PC-9 (cell line): ENCODE data around the gene BRD4. TPM values are rescaled to one million over a fixed set of nuclear protein-coding genes. Genes with fewer than 3 reads are reported as not detected.
A peak's percentile ranks its signal among the peaks of the same experiment; 100 is the strongest.

Experiments used
- BruUV-seq: library from RNA; stranded (reverse); fragments of 400-500 nt; replicated peaks from 2 replicates; lab custom pipeline; 2021; lab: Mats Ljungman, UMichigan
- CTCF ChIA-PET: fragments of 300-600 bp; sonication (Branson Sonifier 250); formaldehyde crosslinking; loops from one replicate; lab custom pipeline; 2022; ENCODE audit warnings: antibody characterized with exemption; lab: Charles Lee
- POLR2A ChIA-PET: fragments of 300-600 bp; sonication (Branson Sonifier 250); formaldehyde crosslinking; loops from one replicate; lab custom pipeline; 2022; ENCODE audit warnings: antibody characterized with exemption; ENCODE audit not compliant: unreplicated experiment; lab: Charles Lee
- DNase-seq, 2 experiments: peaks; one replicate each; pipeline versions ENCODE4 v3.0.0 to v3.0.0-alpha.2; 2015 to 2022; ENCODE audit warnings: mixed read lengths in 1 of 2
- H2AFZ ChIP-seq: fragments of 200-600 bp; sonication (generic); 2 replicates; pipeline ENCODE4 v1.8.1; 2017; ENCODE audit warnings: antibody characterized with exemption
- H3F3A ChIP-seq: fragments of 200-600 bp; sonication (generic); 2 replicates; pipeline ENCODE4 v1.8.1; 2017; ENCODE audit warnings: antibody characterized with exemption, mild to moderate bottlenecking, low read depth; ENCODE audit not compliant: insufficient read depth
- H3K27ac ChIP-seq: fragments of 200-600 bp; sonication (generic); 2 replicates; pipeline ENCODE4 v1.6.1; 2016; ENCODE audit warnings: mixed run types
- H3K27me3 ChIP-seq: fragments of 200-600 bp; sonication (generic); 2 replicates; pipeline ENCODE4 v1.6.1; 2016; ENCODE audit warnings: low read depth, mixed run types; ENCODE audit not compliant: insufficient read depth
- H3K36me3 ChIP-seq: fragments of 200-600 bp; sonication (generic); 2 replicates; pipeline ENCODE4 v1.6.1; 2016; ENCODE audit warnings: low read depth, mixed run types
- H3K4me1 ChIP-seq: fragments of 200-600 bp; sonication (generic); replicated peaks from 2 replicates; pipeline ENCODE4 v1.6.1; 2016; ENCODE audit warnings: mixed run types; ENCODE audit not compliant: insufficient read depth
- H3K4me2 ChIP-seq: fragments of 200-600 bp; sonication (generic); 2 replicates; pipeline ENCODE4 v1.6.1; 2017; ENCODE audit warnings: mixed run types
- H3K4me3 ChIP-seq: fragments of 200-600 bp; sonication (generic); 2 replicates; pipeline ENCODE4 v1.6.1; 2016; ENCODE audit warnings: mixed run types
- H3K79me2 ChIP-seq: fragments of 200-600 bp; sonication (generic); 2 replicates; pipeline ENCODE4 v1.6.1; 2017; ENCODE audit warnings: low read depth, mixed run types
- H3K9me2 ChIP-seq: fragments of 200-600 bp; sonication (generic); 2 replicates; pipeline ENCODE4 v1.8.1; 2017; ENCODE audit warnings: mild to moderate bottlenecking; ENCODE audit not compliant: insufficient read depth
- H3K9me3 ChIP-seq: fragments of 200-600 bp; sonication (generic); 2 replicates; pipeline ENCODE4 v1.8.1; 2016; ENCODE audit warnings: low read depth; ENCODE audit not compliant: insufficient read depth
- H4K20me1 ChIP-seq: fragments of 200-600 bp; sonication (generic); 2 replicates; pipeline ENCODE4 v1.8.1; 2017; ENCODE audit not compliant: insufficient read depth
- EZH2 ChIP-seq: fragments of 200-600 bp; sonication (generic); IDR thresholded peaks from 2 replicates; pipeline ENCODE4 v1.8.0; 2017; ENCODE audit warnings: antibody characterized with exemption, low read depth
- intact Hi-C: fragments of 100-400 bp; cut with micrococcal nuclease; formaldehyde crosslinking; loops from one replicate; pipeline ENCODE4 v1.10.0; 2022; ENCODE audit not compliant: unreplicated experiment
- total RNA-seq: library from RNA; stranded (reverse); gene quantifications from 2 replicates; pipeline ENCODE4 v1.2.3, GENCODE V29; 2021
- TF ChIP-seq, protein P1 (sequence below): fragments of 200-600 bp; sonication (generic); conservative IDR thresholded peaks from 2 replicates; pipeline ENCODE4 v1.6.1; 2017; ENCODE audit warnings: mixed run types, antibody characterized with exemption, mild to moderate bottlenecking, moderate library complexity

Gene BRD4
- total RNA-seq, 1 experiment from 2014 or later = 138 TPM

- H3K4me3 ChIP-seq = no peak overlapping the region
- no peak for TF ChIP-seq EZH2
- TF ChIP-seq, protein P1, sequence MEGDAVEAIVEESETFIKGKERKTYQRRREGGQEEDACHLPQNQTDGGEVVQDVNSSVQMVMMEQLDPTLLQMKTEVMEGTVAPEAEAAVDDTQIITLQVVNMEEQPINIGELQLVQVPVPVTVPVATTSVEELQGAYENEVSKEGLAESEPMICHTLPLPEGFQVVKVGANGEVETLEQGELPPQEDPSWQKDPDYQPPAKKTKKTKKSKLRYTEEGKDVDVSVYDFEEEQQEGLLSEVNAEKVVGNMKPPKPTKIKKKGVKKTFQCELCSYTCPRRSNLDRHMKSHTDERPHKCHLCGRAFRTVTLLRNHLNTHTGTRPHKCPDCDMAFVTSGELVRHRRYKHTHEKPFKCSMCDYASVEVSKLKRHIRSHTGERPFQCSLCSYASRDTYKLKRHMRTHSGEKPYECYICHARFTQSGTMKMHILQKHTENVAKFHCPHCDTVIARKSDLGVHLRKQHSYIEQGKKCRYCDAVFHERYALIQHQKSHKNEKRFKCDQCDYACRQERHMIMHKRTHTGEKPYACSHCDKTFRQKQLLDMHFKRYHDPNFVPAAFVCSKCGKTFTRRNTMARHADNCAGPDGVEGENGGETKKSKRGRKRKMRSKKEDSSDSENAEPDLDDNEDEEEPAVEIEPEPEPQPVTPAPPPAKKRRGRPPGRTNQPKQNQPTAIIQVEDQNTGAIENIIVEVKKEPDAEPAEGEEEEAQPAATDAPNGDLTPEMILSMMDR = no peak
- peaks cover 24% of the 10 kb centered on the region; the same call in 1 of the 2 replicates for H3F3A ChIP-seq
- H3K27ac ChIP-seq = peak overlapping the region; percentile 12; the same call in 1 of the 2 replicates
- no peaks in the 10 kb centered on the region for H3K9me2 ChIP-seq
- CTCF ChIA-PET = interaction anchor here (0.6 to 0.7 kb wide), 2 partner anchors 93 to 1587 kb away, joined by 3 read pairs; no protein-coding TSS in a partner anchor
- H3K9me3 ChIP-seq = no peaks in the 10 kb centered on the region
- peaks cover 100% of the 10 kb centered on the region for H3K79me2 ChIP-seq
- H4K20me1 ChIP-seq = peaks cover 100% of the 10 kb centered on the region
- no TSS peak for BruUV-seq
- H3K27me3 ChIP-seq = no peaks in the 10 kb centered on the region
- POLR2A ChIA-PET = no interaction called here
- H2AFZ ChIP-seq = no peak overlapping the region
- 0 out of 2 replicates have a peak, but pooled peaks cover 7% of the 10 kb centered on the region for H3K36me3 ChIP-seq
- intact Hi-C loops = no loop called here
- no peak overlapping the region for H3K4me2 ChIP-seq
- no peak for DNase-seq
- H3K4me1 ChIP-seq = peaks cover 21% of the 10 kb centered on the region
Measured at GRCh38 chr19:15292847-15293582, 39.3 kb downstream of the BRD4 start.

- H3K27me3 ChIP-seq = no peaks in the 10 kb centered on the region
- H3K9me2 ChIP-seq = no peaks in the 10 kb centered on the region
- H3K9me3 ChIP-seq = no peaks in the 10 kb centered on the region
- H3K4me1 ChIP-seq = peaks cover 12% of the 10 kb centered on the region
- 0 out of 2 replicates have a peak, but pooled peaks cover 7% of the 10 kb centered on the region for H3K36me3 ChIP-seq
- H3K79me2 ChIP-seq = peaks cover 100% of the 10 kb centered on the region
- CTCF ChIA-PET = no interaction called here
- no peak overlapping the region for H2AFZ ChIP-seq
- H3K4me3 ChIP-seq = no peak overlapping the region
- intact Hi-C loops = no loop called here
- H3K27ac ChIP-seq = no peak overlapping the region
- no peak overlapping the region for H3K4me2 ChIP-seq
- no TSS peak for BruUV-seq
- no peak for TF ChIP-seq EZH2
- TF ChIP-seq, protein P1 = no peak
- DNase-seq = no peak
- H4K20me1 ChIP-seq = peaks cover 100% of the 10 kb centered on the region
- peaks cover 25% of the 10 kb centered on the region; the same call in 1 of the 2 replicates for H3F3A ChIP-seq
- POLR2A ChIA-PET = no interaction called here
Measured at GRCh38 chr19:15292140-15292539, 40.2 kb downstream of the BRD4 start.

DNA sequence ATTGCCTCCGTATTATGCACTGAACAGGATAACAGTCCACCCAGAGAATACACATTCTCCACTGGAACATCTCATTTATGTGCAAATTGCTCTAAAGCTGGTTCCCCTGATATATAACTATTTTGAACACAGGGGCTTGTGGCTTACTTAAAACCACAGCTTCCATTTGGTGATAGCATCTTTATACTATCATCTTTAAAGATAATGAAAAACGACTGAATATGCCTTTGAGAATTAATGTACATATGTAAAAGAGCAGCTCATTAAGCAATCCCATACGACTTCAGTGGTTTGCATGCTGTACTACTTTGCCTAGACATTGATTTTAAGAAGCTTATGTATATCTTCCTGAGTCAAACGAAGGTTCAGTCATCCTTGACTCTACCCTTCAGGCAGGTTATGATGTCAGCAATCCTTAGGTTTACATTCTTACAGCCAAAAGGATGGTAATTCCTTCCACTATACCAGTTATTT is 40.8 kb downstream of the BRD4 start:
- no TSS peak for BruUV-seq
- H3K79me2 ChIP-seq = peaks cover 100% of the 10 kb centered on the region
- TF ChIP-seq, protein P1 = no peak
- no peak for TF ChIP-seq EZH2
- ChIA-PET CTCF (no interaction called here), POLR2A (no interaction called here)
- no peak for DNase-seq
- no peaks in the 10 kb centered on the region for H3K27me3 ChIP-seq
- peaks cover 100% of the 10 kb centered on the region for H4K20me1 ChIP-seq
- no peak overlapping the region for H3K4me3 ChIP-seq
- H3K36me3 ChIP-seq = 0 out of 2 replicates have a peak, but pooled peaks cover 4% of the 10 kb centered on the region
- intact Hi-C loops = no loop called here
- H2AFZ ChIP-seq = no peak overlapping the region
- H3F3A ChIP-seq = peaks cover 24% of the 10 kb centered on the region; the same call in 1 of the 2 replicates
- 0 out of 2 replicates have a peak, but pooled peaks cover 10% of the 10 kb centered on the region for H3K4me1 ChIP-seq
- H3K9me2 ChIP-seq = no peaks in the 10 kb centered on the region
- H3K27ac ChIP-seq = no peak overlapping the region
- H3K4me2 ChIP-seq = no peak overlapping the region
- no peaks in the 10 kb centered on the region for H3K9me3 ChIP-seq
